ENCODE data around the gene MOG. TPM values are rescaled to one million over a fixed set of nuclear protein-coding genes. Genes with fewer than 3 reads are reported as not detected.
A peak's percentile ranks its signal among the peaks of the same experiment; 100 is the strongest.

MOG gene
- total RNA-seq, 1 donor from 2014 or later = not detected

- no peak for TF ChIP-seq CTCF (IDR thresholded peaks at IDR 0.05)
- H3K4me1 ChIP-seq = peaks cover 24% of the 10 kb centered on the region
- peak overlapping the region; percentile 49 for H3K27ac ChIP-seq
- peak overlapping the region; percentile 64 for H3K4me3 ChIP-seq
- DNase-seq (peak; percentile 67), ATAC-seq (peak; percentile 56)
- intact Hi-C loops (cut with DNase I) = no loop called here
- H3K27me3 ChIP-seq (ENCODE audit: low read depth) = no peaks in the 10 kb centered on the region
- H3K36me3 ChIP-seq = peaks cover 10% of the 10 kb centered on the region
- H3K9me3 ChIP-seq = no peaks in the 10 kb centered on the region
These were observed 29.0 kb upstream of the MOG start for GRCh38 chr6:29627755-29628418.

- TF ChIP-seq CTCF (IDR thresholded peaks at IDR 0.05) = peak; percentile 66
- ATAC-seq = peak; percentile 66 to 70
- peak; percentile 74 for DNase-seq
- H3K27me3 ChIP-seq (ENCODE audit: low read depth) = no peaks in the 10 kb centered on the region
- H3K36me3 ChIP-seq = peaks cover 4% of the 10 kb centered on the region
- H3K4me1 ChIP-seq = peaks cover 28% of the 10 kb centered on the region
- peak overlapping the region; percentile 64 for H3K4me3 ChIP-seq
- peak overlapping the region; percentile 46 for H3K27ac ChIP-seq
- H3K9me3 ChIP-seq = no peaks in the 10 kb centered on the region
- intact Hi-C loops (cut with DNase I) = no loop called here
These were observed 28.2 kb upstream of the MOG start for GRCh38 chr6:29628419-29629281.

GRCh38 chr6:29629571-29629970, 27.3 kb upstream of the MOG start:
- Histone ChIP-seq H3K9me3 (no peaks in the 10 kb centered on the region), H3K27ac (no peak overlapping the region), H3K27me3 (ENCODE audit: low read depth) (no peaks in the 10 kb centered on the region), H3K36me3 (peaks cover 4% of the 10 kb centered on the region), H3K4me1 (peaks cover 29% of the 10 kb centered on the region), H3K4me3 (no peak overlapping the region)
- TF ChIP-seq CTCF (IDR thresholded peaks at IDR 0.05) = no peak
- DNase-seq (no peak), ATAC-seq (no peak)
- intact Hi-C loops (cut with DNase I) = no loop called here

- TF ChIP-seq CTCF (IDR thresholded peaks at IDR 0.05) = no peak
- Histone ChIP-seq H3K27ac (no peak overlapping the region), H3K27me3 (ENCODE audit: low read depth) (no peaks in the 10 kb centered on the region), H3K4me3 (no peak overlapping the region), H3K4me1 (peaks cover 29% of the 10 kb centered on the region), H3K36me3 (peaks cover 4% of the 10 kb centered on the region), H3K9me3 (no peaks in the 10 kb centered on the region)
- intact Hi-C loops (cut with DNase I) = no loop called here
- no peak for DNase-seq
- ATAC-seq = no peak
These were observed 26.6 kb upstream of the MOG start for GRCh38 chr6:29630315-29630714.

GRCh38 chr6:29631209-29631810, 25.6 kb upstream of the MOG start:
- H3K27ac ChIP-seq = no peak overlapping the region
- no peak for TF ChIP-seq CTCF (IDR thresholded peaks at IDR 0.05)
- peak overlapping the region; percentile 66 for H3K4me3 ChIP-seq
- no peaks in the 10 kb centered on the region for H3K9me3 ChIP-seq
- intact Hi-C loops (cut with DNase I) = no loop called here
- no peak for DNase-seq
- no peaks in the 10 kb centered on the region for H3K27me3 ChIP-seq (ENCODE audit: low read depth)
- H3K36me3 ChIP-seq = peaks cover 4% of the 10 kb centered on the region
- H3K4me1 ChIP-seq = peaks cover 29% of the 10 kb centered on the region
- no peak for ATAC-seq

All from lower lobe of right lung (tissue), 2 donors.